GM21381 (cell line): ENCODE measurements around the gene MATN4.
"Not testable (repeated sequence)": the region's sequence is repeated elsewhere in the genome, so short reads cannot be mapped to it uniquely, and the experiment has no call there.

Experiments used
- ATAC-seq: cut with Tn5 transposase; IDR thresholded peaks from one replicate; pipeline ENCODE4 v1.9.1; 2021; ENCODE audit warnings: mild to moderate bottlenecking, moderate library complexity; ENCODE audit not compliant: unreplicated experiment

The MATN4 gene, protein sequence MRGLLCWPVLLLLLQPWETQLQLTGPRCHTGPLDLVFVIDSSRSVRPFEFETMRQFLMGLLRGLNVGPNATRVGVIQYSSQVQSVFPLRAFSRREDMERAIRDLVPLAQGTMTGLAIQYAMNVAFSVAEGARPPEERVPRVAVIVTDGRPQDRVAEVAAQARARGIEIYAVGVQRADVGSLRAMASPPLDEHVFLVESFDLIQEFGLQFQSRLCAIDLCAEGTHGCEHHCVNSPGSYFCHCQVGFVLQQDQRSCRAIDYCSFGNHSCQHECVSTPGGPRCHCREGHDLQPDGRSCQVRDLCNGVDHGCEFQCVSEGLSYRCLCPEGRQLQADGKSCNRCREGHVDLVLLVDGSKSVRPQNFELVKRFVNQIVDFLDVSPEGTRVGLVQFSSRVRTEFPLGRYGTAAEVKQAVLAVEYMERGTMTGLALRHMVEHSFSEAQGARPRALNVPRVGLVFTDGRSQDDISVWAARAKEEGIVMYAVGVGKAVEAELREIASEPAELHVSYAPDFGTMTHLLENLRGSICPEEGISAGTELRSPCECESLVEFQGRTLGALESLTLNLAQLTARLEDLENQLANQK

DNA sequence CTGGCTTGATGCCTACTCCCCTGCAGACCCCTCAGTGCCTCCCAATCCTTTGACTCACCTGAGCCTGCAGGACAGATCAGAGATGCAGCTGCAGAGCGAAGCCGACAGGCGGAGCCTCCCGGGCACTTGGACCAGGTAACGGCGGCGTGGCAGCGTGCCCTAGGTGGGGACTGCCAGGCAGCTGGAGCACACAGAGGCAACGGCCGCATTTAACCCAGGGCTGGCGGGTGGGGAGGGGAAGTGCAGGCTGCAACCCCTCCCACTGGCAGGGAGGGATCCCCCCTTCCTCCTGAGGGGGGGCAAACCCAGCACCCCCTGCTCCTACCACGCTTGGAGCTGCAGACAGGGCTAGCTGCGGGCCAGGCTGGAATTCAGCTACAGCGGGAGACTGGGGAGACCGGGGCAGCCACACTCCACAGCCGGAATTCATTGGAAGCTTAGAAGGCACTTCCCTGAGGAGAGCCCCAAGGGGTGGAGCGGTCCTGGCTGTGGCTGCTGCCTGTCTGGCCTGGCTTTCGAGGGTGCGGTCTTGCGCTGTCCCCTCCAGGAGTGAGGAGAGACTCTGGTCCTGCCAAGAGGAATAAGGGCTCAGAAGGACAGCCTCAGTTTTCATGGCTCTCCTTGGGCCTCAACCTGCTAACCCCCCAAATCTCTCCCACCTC is at the start of gene MATN4:
Gene MATN4 (minus strand): TSS at position 183 of the 662 bp plus-strand sequence. CDS start 2,717 bp downstream, outside the sequence.
- ATAC-seq = no peak

DNA sequence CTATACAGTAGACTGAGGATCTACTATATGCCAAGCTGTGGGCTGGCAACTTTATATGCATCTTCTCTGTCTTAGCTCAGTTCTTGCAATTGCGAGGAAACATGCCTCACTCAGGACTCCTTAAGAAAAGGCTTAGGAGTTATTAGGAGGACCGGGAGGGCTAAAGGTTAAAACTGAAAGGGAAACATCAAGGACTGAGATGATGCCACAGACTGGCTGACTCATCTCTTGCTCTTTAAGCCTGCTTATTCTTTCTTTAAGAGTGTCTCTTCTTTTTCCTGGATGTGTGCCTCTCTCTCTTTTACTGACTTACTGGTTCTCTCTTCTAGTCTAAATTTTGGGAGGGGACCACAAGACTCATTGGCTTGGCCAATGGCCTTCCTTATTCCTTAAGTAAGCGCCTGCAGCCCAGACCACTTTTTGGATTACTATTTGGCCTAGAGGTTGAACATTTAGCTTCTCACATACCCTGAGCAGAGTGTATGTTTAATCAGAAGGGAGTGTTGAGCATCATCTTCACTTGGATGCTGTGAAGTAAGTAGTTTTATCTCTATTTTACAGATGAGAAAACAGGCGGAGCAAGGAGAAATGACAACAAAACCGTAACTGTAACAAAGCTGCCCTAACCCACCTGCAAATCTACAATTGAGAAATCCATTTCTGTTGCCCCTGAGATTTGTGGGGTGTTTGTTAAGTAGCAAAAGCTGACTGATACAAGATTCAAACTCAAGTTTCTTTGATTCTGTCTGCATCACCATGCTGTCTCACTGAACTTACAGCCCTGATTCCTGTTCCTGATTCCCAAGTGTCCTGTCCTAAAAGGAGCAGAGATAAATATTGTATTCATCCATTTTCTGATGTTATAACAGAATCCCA is 47.3 kb upstream of the MATN4 start:
- ATAC-seq = no peak

DNA sequence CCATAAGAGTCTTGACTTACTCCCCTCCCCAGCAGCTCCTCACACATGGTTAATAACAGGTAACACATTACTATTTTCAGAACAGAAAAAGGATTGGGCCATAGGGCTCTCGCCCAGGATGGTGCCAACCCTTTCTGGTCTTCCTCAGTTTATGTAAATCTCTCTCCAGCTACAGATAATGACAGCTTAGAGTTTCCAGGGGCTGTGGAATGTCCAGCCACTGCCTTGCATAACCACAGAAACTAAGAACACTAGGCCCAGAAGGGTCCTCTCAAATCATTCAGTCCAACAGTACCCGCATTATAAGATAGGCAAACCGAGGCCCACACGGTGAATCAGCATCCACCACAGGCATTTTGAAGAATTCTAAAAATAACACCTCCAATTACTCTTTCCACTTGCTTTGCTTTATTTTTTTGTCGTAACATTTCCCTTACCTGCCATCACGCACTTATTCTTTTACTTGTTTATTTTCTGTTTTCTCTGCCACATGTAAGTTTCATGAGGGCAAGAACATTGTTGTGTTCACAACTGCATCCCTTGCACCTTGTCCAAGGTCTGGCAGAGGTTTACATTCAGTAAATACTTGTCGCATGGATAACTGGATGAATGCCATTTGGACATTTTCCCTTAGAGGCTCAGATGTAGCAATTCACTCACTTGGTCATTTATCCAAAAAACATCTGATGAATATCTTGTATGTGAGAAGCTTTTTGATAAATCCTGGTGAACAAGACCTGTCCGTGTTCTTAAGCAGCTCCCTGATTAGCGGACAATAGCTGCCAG is 46.5 kb upstream of the MATN4 start:
- ATAC-seq = no peak

DNA sequence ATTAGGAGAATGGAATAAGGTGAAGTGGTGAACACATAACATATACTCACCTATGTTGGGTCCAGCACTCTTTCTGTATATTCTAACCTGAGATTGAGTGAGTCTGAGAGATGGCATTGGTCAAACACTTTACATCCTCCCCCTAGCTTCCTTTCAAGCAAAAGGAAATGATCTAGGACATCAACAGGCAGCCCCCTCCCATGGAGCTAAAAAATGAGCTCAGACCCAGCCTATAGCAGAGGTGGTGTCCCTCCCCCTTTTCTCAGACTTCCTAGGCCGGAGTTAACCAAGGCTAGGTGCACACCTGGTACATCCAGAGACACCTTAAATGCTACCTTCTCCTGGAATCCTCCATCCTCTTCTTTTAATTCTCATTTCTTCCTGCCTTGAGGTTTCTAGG is 45.6 kb upstream of the MATN4 start:
- no peak for ATAC-seq

DNA sequence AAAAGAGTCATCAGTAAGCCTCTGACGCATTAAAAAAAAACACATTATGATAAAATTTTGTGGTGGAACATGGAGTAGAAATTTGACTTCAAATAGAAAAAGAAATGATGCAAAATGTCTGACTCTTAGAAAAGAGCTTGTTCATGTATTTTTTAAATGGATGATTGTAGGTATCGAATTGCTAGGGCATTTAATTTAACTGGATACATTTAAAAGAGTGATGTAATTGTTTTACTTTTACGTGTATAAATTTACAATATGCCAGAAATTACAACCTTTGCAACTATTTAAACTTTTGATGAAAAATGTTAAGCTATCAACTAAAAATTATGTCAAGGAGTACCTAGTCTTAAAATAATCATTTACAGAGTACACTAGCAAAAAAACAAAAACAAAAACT is 44.6 kb upstream of the MATN4 start:
- ATAC-seq = no peak

DNA sequence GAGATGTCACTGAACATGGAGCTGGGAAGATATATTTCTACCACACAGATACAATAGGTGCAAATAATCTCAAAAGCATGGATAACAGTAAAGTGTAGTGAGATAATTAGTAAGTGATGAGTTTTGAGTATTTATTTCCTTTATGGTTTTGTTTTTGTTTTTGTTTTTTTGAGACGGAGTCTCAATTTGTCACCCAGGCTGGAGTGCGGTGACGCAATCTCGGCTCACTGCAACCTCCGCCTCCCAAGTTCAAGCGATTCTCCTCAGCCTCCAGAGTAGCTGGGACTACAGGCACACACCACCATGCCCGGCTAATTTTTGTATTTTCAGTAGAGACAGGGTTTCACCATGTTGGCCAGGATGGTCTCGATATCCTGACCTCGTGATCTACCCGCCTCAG is 42.7 kb upstream of the MATN4 start:
- not testable (repeated sequence) for ATAC-seq

DNA sequence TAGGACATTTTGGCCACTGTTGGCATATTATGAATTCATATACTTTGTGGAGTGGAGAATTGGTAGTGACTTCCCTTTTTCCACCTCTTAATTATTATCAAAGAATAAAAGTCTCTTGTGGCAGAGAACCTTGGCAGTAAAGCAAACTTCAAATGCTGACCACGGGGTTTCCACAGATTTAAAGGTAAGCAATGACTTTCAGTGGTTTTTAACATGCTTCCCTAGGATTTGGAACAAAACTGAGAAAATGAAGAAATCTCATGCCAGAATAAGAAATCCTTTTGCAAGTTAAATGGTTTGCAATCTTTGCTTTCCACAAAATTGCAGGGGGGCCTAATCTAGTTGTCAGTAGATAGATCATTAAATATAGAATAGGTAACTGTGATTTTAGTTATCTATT is 42.1 kb upstream of the MATN4 start:
- no peak for ATAC-seq

DNA sequence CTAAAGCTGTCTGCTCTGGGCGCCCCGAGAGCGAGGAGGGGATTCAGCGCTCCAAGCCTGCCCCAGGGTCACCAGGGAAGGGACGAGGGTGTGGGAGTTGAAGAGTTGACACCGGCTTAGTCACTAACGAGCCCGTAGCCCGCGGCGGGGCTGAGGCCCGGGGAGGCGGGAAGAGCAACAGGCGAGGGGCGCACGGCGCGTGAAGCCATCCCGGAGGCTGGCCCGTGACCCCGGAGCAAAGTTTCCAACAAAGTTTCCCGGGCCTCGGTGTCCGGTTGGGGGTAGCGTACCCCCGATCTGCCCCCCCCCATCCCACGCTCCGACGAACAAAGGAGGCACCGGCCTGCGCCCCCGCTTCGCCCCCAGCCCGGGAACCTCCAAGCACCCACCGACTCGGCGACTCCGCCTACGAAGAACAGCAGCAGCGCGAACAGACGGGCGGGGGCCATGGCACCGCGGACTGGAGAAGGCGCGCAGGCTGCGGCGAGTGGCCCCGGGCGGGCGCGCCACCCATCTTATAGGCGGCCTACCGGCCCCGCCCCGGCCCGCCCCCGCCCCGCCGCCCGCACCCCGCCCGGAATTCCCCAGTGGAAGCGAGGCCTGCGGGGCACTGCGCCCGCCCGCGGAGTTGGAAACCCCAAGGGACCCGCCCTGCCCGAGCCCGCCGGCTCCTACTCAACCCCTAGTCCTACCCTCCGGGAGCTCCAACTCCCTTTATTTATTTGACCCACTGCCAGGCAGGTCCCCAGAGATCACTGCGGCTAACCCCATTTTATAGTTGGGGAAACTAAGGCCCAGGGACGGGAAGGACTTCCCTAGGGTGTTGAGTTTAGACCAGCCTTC is 40.1 kb upstream of the MATN4 start, which contains the start of gene SDC4:
Gene SDC4 (minus strand): TSS at position 489 of the 843 bp plus-strand sequence. CDS start 40 bp downstream, at position 449.
- no peak for ATAC-seq

DNA sequence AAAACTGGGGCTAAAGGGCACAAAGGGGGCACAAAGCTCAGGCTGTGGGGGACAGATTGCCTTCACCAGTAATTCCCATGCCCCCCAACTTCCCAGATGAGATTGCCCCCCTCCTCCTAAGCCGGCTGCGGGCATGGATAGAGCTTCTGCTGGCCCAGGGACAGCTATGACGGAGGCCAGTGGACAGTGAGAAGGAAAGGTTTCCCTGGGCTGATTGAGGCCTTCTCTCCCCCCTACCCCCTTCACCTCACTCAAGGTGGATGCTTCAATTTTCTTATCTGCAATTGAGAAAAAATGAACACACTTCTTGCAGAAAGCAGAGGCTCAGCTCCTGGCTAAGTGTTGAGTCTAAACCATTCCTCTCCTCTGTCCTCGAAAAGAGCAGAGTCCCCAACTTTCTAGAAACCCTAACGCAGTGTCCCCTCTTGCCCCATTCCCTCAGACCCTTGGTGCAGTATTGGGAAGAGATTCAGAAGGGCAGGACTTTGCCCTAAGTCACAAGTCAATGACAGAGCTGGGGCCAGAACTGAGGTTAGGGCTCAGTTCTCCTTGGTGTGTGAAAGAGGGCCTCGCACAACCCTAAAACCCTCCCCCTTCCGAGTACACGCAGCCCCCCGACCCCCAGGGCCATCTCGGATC is 39.3 kb upstream of the MATN4 start:
- no peak for ATAC-seq

DNA sequence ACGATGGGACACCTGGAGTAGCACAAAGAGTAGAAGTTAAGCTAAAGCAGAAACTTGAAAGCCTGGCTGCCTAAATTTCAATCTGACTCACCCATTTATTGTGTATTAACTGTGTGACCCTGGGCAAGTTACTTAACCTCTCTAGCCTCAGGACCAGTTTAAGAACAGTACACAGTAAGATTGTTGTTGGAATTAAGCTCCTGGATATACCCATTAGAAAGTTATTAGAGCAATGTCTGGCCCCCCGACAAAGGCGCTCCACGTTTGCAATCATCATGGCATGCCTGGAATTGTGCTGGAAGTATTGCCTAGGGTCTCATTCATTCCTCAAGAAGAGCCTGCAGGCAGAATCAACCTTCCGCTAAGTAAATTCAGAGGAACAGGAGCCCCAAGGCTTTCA is 38.8 kb upstream of the MATN4 start:
- no peak for ATAC-seq

DNA sequence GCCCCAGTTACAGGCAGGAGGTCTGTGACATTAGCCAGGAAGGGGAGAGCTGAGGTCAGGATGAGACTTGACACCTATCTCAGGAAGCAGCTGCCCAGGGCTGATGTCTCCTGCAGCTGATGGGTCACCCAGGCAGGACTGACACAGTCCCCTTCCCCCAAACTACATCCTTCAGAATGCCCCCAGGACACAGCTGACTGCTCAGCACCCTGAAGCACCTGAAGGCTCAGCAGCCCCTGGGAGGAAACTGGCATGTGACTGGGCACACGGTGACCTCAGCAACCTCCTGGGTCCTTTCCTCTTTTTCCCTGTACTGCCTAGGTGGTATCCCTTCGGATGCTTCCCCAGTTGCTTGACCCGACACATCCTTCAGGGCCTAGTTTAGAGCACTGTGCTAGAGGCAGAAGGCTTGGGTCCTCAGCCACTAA is 38.2 kb upstream of the MATN4 start:
- no peak for ATAC-seq

DNA sequence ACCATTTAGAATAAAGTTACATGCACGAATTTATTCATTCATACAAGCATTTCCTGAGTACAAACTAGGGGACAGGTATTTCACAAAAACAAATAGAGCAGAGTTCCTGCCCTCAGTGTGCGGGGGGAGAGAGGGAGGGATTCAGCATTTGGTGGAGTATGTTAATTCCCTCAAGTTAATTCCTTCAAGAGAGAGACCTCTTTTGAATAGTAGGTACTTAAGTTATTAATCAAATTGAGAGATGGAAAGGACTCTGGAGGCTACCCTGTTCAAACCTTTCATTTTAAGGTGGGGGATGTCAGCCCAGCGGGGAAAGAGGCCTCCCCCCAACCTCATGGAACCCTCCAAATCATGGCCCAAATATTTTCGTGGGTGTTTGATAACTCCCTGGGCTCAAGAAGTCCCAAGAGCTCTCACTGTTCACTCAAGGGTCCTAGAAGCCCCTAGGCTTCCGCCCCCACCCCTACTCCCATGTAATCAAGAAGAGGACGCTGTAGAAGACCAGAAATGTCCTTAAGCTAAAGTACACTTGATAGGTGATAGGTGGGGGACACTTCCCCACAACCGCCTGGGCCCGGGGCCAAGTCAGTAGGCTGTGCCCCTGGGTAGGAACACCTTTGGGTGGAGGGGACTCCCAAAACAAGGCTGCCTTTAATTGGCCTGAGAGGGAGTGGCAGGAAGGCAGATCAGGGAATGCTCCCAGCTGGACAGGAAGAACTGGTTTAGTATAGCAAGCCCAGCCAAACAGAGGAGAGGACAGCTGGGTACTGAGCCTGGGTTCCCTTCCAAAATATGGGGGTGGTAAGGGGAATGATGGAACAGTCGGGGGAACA is 37.2 kb upstream of the MATN4 start:
- ATAC-seq = no peak

DNA sequence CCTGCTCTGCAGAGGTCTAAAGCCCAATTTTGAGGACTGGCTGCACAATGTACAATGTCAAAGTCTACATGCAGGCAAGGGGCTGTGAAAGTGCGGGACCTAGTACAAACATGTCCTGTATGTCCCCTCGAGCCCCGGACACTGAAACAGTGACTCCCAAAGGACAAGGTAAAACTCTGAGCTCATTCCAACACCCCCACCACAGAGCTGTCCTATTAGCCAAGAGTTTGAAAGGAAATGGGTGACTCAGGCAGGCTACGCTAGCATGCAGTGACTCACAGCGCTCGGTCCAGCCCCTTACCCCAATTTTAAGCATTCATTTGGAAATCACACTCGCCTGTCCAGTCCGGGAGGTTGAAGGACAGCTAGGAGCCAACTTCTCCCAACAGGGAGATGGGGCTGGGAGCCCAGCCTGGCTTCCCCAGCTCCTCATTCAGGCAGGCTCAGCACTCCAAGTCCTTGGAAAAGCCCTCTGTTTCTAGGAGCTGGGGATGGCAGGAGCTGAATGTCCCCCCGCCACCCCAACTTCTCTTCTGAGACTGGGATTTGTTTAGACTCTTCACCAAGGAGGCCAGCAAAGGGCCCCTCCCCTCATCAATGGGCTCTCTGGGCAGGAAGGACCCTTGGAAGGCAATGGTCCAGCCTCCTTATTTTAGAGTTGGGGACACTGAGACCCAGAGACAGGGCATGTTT is 36.2 kb upstream of the MATN4 start:
- no peak for ATAC-seq

DNA sequence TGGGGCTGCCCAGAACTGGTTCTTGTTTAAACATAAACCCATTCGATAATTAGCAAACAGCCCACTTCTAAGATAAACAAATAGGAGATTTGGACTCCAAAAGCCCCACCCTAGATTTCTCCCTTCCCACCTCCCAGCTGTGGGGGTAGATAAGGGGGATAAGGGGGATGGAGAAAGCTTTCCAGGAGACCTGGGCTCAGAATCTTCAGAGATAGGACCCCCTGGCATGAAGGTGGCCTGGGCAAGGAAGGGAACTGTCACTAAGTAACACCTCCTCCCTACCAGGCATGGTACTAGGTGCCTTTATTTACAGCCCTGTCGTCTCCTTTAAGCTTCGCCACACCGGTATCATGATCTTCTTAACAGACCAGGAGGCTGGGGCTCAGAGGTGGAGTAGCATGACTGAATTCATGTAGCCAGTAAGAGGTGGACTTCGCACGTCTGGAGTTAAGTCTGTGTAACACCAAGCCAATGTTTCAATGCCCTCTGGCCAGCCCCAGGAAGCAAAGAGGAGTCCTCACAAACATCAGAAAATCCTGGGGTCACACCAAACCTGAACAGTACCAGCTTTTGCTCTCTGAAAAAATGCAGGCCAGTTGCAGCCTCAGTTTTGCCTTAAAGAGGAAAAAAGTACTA is 35.6 kb upstream of the MATN4 start:
- ATAC-seq = no peak

DNA sequence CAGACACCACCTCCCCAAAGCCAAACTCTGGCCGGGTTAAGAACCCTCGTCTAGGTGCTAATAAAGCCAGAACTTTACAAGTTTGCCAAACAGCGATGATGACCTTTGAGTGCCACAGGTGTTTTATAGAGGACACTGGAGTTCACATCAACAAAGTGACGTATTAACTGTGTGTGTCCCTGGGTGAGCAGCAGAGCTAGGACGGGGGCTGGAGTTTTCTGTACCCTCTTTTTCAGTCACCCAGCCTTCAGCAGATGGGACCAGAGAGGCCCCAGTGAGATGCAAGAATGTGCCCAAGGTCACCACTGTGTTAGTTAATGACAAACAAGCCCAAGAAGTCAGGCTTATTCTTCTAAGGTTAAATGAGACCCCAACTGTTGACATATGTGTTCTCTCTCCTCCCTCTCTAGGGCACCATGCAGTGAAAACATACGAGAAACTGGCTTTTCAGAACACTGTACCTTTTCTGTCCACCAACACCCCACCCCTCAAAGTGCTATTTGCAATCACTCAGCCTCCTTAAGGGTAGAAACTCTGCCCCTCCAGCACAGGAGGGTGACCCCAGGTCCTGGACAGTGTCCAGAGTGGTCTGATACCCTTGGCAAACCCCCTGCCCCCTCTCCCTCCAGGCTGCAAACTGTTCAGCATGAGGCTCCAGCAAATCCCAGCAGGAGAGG is 34.9 kb upstream of the MATN4 start:
- ATAC-seq = no peak
